AG04449 (cell line): ENCODE data around the gene NOP14.

Experiments used
- CTCF ChIA-PET: fragments of 350-600 bp; formaldehyde crosslinking; extraction: SDS; loops from one replicate; lab custom pipeline; 2021; ENCODE audit warnings: antibody characterized with exemption; lab: Yijun Ruan, JAX
- POLR2A ChIA-PET: fragments of 400-600, 350-600 bp; formaldehyde crosslinking; extraction: SDS; loops from one replicate; lab custom pipeline; 2020; ENCODE audit warnings: antibody characterized with exemption, inconsistent platforms; lab: Yijun Ruan, JAX
- DNase-seq: peaks from one replicate; pipeline ENCODE4 v3.0.0-alpha.2; 2010; ENCODE audit warnings: low read depth, low spot score
- H3K4me3 ChIP-seq: 2 replicates; pipeline ENCODE4 v1.5.1; 2011; ENCODE audit warnings: low read depth, mild to moderate bottlenecking, control low read depth, low read length
- TF ChIP-seq, protein P1 (sequence below): IDR thresholded peaks from one replicate; pipeline ENCODE4 v1.5.1; 2011; ENCODE audit warnings: mild to moderate bottlenecking, moderate library complexity, low read length, control low read depth, inconsistent platforms; ENCODE audit not compliant: insufficient read depth; ENCODE audit errors: missing control alignments

NOP14 gene

GRCh38 chr4:2915789-2916188 lies 47.4 kb downstream of the NOP14 start:
- ChIA-PET CTCF (interaction anchor here (1.2 kb wide), 1 partner anchor 151 kb away, joined by 4 read pairs; no protein-coding TSS in a partner anchor), POLR2A (no interaction called here)
- H3K4me3 ChIP-seq: no peak overlapping the region
- TF ChIP-seq, protein P1, sequence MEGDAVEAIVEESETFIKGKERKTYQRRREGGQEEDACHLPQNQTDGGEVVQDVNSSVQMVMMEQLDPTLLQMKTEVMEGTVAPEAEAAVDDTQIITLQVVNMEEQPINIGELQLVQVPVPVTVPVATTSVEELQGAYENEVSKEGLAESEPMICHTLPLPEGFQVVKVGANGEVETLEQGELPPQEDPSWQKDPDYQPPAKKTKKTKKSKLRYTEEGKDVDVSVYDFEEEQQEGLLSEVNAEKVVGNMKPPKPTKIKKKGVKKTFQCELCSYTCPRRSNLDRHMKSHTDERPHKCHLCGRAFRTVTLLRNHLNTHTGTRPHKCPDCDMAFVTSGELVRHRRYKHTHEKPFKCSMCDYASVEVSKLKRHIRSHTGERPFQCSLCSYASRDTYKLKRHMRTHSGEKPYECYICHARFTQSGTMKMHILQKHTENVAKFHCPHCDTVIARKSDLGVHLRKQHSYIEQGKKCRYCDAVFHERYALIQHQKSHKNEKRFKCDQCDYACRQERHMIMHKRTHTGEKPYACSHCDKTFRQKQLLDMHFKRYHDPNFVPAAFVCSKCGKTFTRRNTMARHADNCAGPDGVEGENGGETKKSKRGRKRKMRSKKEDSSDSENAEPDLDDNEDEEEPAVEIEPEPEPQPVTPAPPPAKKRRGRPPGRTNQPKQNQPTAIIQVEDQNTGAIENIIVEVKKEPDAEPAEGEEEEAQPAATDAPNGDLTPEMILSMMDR: no peak
- DNase-seq: no peak

- H3K4me3 ChIP-seq: no peak overlapping the region
- no peak for DNase-seq
- POLR2A ChIA-PET: interaction anchor here (1.5 kb wide), 1 partner anchor 11 kb away, joined by 3 read pairs; no protein-coding TSS in a partner anchor
- TF ChIP-seq, protein P1: no peak
- CTCF ChIA-PET: interaction anchor here (1.2 kb wide), 2 partner anchors 9 to 150 kb away, joined by 3 to 4 read pairs; no protein-coding TSS in a partner anchor
Measured at GRCh38 chr4:2914256-2915126, 48.7 kb downstream of the NOP14 start.

GRCh38 chr4:2913168-2913567 lies 50.0 kb downstream of the NOP14 start:
- ChIA-PET CTCF (no interaction called here), POLR2A (interaction anchor here (1.5 kb wide), 1 partner anchor 12 kb away, joined by 3 read pairs; no protein-coding TSS in a partner anchor)
- DNase-seq: no peak
- no peak overlapping the region for H3K4me3 ChIP-seq
- TF ChIP-seq, protein P1: no peak

GRCh38 chr4:2911868-2912267 lies 51.3 kb downstream of the NOP14 start:
- TF ChIP-seq, protein P1: no peak
- ChIA-PET POLR2A (interaction anchor here (0.5 kb wide), 1 partner anchor 28 kb away, joined by 3 read pairs; no protein-coding TSS in a partner anchor), CTCF (interaction anchor here (3.8 kb wide), 1 partner anchor 148 kb away, joined by 14 read pairs; no protein-coding TSS in a partner anchor)
- no peak for DNase-seq
- H3K4me3 ChIP-seq: no peak overlapping the region

DNA sequence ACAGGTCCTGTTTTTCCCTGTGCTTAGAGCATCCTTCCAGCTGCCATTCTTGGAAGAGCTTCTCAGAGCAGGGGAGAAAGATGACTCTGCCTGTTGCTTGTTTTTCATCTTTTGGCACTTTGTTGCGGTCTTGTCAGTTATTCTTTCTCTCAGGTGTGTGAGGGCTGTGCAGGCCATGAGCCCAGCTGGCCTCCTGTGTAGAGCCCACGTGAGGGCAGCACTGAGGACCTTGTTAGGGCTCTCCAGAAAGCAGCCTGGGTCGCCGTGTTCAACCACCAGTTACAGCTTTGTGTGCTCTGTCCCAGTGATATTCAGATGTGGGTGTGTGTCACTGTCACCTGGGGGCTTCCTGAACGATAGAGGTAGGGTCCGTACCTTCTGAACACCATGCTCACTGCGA lies 52.8 kb downstream of the NOP14 start:
- H3K4me3 ChIP-seq: no peak overlapping the region
- ChIA-PET POLR2A (no interaction called here), CTCF (interaction anchor here (3.8 kb wide), 1 partner anchor 146 kb away, joined by 14 read pairs; no protein-coding TSS in a partner anchor)
- no peak for DNase-seq
- TF ChIP-seq, protein P1: no peak

GRCh38 chr4:2909583-2909982 lies 53.6 kb downstream of the NOP14 start:
- CTCF ChIA-PET: interaction anchor here (3.8 kb wide), 1 partner anchor 145 kb away, joined by 14 read pairs; no protein-coding TSS in a partner anchor
- POLR2A ChIA-PET: no interaction called here
- no peak overlapping the region for H3K4me3 ChIP-seq
- DNase-seq: no peak
- TF ChIP-seq, protein P1: no peak
